H1 (cell line): ENCODE measurements around the gene TTC24. TPM values are rescaled to one million over a fixed set of nuclear protein-coding genes. Genes with fewer than 3 reads are reported as not detected.

Experiments
- CTCF ChIA-PET: fragments of 300-600 bp; sonication (Branson Sonifier 250); formaldehyde crosslinking; loops from one replicate; lab custom pipeline; 2021; ENCODE audit not compliant: partially characterized antibody; lab: Charles Lee
- POLR2A ChIA-PET: fragments of 300-600 bp; sonication (Branson Sonifier 250); formaldehyde crosslinking; loops from one replicate; lab custom pipeline; 2021; ENCODE audit warnings: inconsistent platforms; ENCODE audit not compliant: partially characterized antibody; lab: Charles Lee
- DNase-seq, 2 experiments: peaks; one replicate each; pipeline versions ENCODE4 v3.0.0 to v3.0.0-alpha.2; 2010 to 2022; ENCODE audit warnings: low spot score in 2 of 2, low read depth in 1 of 2, mixed read lengths in 1 of 2
- FAIRE-seq: peaks from 2 replicates; lab custom pipeline; 2011; peaks lifted over from hg19 to GRCh38; lab: Jason Lieb, UNC
- H2AFZ ChIP-seq: 2 replicates; pipeline ENCODE4 v1.8.1; 2012; ENCODE audit warnings: low read length, inconsistent platforms
- H2AK5ac ChIP-seq: 2 replicates; pipeline ENCODE4 v1.6.1; 2013; ENCODE audit warnings: low read depth, low read length
- H2BK120ac ChIP-seq: replicated peaks from 2 replicates; pipeline ENCODE3; 2013; ENCODE audit warnings: low read depth, low read length, inconsistent platforms
- H2BK12ac ChIP-seq: 2 replicates; pipeline ENCODE4 v1.6.1; 2013; ENCODE audit warnings: low read depth, low read length
- H2BK15ac ChIP-seq: 2 replicates; pipeline ENCODE4 v1.6.1; 2013; ENCODE audit warnings: low read length
- H2BK20ac ChIP-seq: 2 replicates; pipeline ENCODE4 v1.6.1; 2013; ENCODE audit warnings: low read length
- H2BK5ac ChIP-seq: 2 replicates; pipeline ENCODE4 v1.6.1; 2013; ENCODE audit warnings: low read depth, low read length
- H3K14ac ChIP-seq: 2 replicates; pipeline ENCODE4 v1.6.1; 2013; ENCODE audit warnings: inconsistent platforms; ENCODE audit not compliant: insufficient read length
- H3K18ac ChIP-seq: 2 replicates; pipeline ENCODE4 v1.6.1; 2013; ENCODE audit warnings: low read length; ENCODE audit errors: extremely low read depth
- H3K23ac ChIP-seq: 2 replicates; pipeline ENCODE4 v1.6.1; 2013; ENCODE audit warnings: inconsistent platforms; ENCODE audit not compliant: insufficient read length
- H3K23me2 ChIP-seq: 2 replicates; pipeline ENCODE4 v1.6.1; 2013; ENCODE audit warnings: low read depth, low read length
- H3K27ac ChIP-seq: 2 replicates; pipeline ENCODE4 v1.6.1; 2011; ENCODE audit warnings: low read depth, low read length, inconsistent platforms
- H3K27me3 ChIP-seq, 4 experiments: replicated peaks in 1 of 4; 1 replicate in 1 of 4; 2 replicates in 3 of 4; pipeline versions ENCODE4 v1.6.1 to v1.8.1; 2011 to 2013; ENCODE audit warnings: low read length in 3 of 4, mild to moderate bottlenecking in 3 of 4, inconsistent platforms in 2 of 4, mixed read lengths in 2 of 4, moderate library complexity in 1 of 4; ENCODE audit not compliant: control insufficient read depth in 3 of 4, insufficient read depth in 3 of 4; ENCODE audit errors: extremely low read depth in 1 of 4
- H3K36me3 ChIP-seq, 4 experiments: 2 replicates each; pipeline versions ENCODE4 v1.6.1 to v1.8.1; 2011 to 2013; ENCODE audit warnings: mild to moderate bottlenecking in 4 of 4, low read length in 3 of 4, moderate library complexity in 2 of 4, control low read depth in 1 of 4, inconsistent platforms in 1 of 4; ENCODE audit not compliant: insufficient read depth in 4 of 4, control insufficient read depth in 2 of 4
- H3K4ac ChIP-seq: replicated peaks from 2 replicates; pipeline ENCODE3; 2013; ENCODE audit warnings: low read length, low read depth, mixed read lengths, inconsistent platforms; ENCODE audit not compliant: insufficient read length
- H3K4me1 ChIP-seq, 4 experiments: replicated peaks in 1 of 4; 1 replicate in 1 of 4; 2 replicates in 3 of 4; pipeline versions ENCODE4 v1.6.1 to v1.8.1; 2011 to 2013; ENCODE audit warnings: low read length in 3 of 4, inconsistent platforms in 2 of 4, mixed read lengths in 1 of 4; ENCODE audit not compliant: insufficient read depth in 4 of 4, control insufficient read depth in 3 of 4
- H3K4me2 ChIP-seq, 2 experiments: 2 replicates each; pipeline versions ENCODE4 v1.6.1 to v1.8.1; 2011 to 2013; ENCODE audit warnings: low read depth in 2 of 2, low read length in 2 of 2, control low read depth in 1 of 2, inconsistent platforms in 1 of 2, mild to moderate bottlenecking in 1 of 2; ENCODE audit not compliant: insufficient read depth in 1 of 2
- H3K4me3 ChIP-seq, 4 experiments: fragments of 200-600, 300-600 bp in 1 of 4; sonication (generic), shearing (Covaris generic), sonication (Bioruptor Twin) in 1 of 4; 2 replicates each; pipeline versions ENCODE4 v1.5.1 to v1.8.1; 2011 to 2016; ENCODE audit warnings: low read length in 4 of 4, low read depth in 3 of 4, control low read depth in 2 of 4, inconsistent platforms in 2 of 4, mild to moderate bottlenecking in 2 of 4, mixed read lengths in 1 of 4, moderate library complexity in 1 of 4; ENCODE audit not compliant: insufficient read depth in 2 of 4; ENCODE audit errors: extremely low read depth in 1 of 4
- H3K56ac ChIP-seq: replicated peaks from 2 replicates; pipeline ENCODE3; 2013; ENCODE audit warnings: low read depth, mild to moderate bottlenecking, mixed read lengths, low read length, inconsistent platforms; ENCODE audit not compliant: insufficient read length
- H3K79me1 ChIP-seq: 2 replicates; pipeline ENCODE4 v1.6.1; 2013; ENCODE audit warnings: low read depth, low read length, control low read depth
- H3K79me2 ChIP-seq, 2 experiments: 2 replicates each; pipeline versions ENCODE4 v1.6.1 to v1.8.1; 2012 to 2013; ENCODE audit warnings: low read length in 2 of 2, mild to moderate bottlenecking in 2 of 2, inconsistent platforms in 1 of 2; ENCODE audit not compliant: insufficient read depth in 2 of 2, control insufficient read depth in 1 of 2
- H3K9ac ChIP-seq, 4 experiments: replicated peaks in 1 of 4; 1 replicate in 1 of 4; 2 replicates in 3 of 4; pipeline versions ENCODE4 v1.6.1 to v1.8.1; 2011 to 2013; ENCODE audit warnings: low read depth in 3 of 4, low read length in 3 of 4, control low read depth in 2 of 4, mild to moderate bottlenecking in 2 of 4, moderate library complexity in 2 of 4, inconsistent platforms in 1 of 4; ENCODE audit errors: extremely low read depth in 1 of 4
- H3K9me3 ChIP-seq, 2 experiments: 2 replicates each; pipeline versions ENCODE4 v1.6.1 to v1.8.1; 2012 to 2013; ENCODE audit warnings: mild to moderate bottlenecking in 2 of 2, moderate library complexity in 2 of 2, control low read depth in 1 of 2, inconsistent platforms in 1 of 2, low read depth in 1 of 2, low read length in 1 of 2, mixed read lengths in 1 of 2; ENCODE audit not compliant: insufficient read depth in 2 of 2
- H4K20me1 ChIP-seq, 2 experiments: replicated peaks in 1 of 2; 2 replicates each; pipeline versions ENCODE3 to v1.8.1; 2011 to 2013; ENCODE audit warnings: inconsistent platforms in 2 of 2, low read length in 2 of 2, mild to moderate bottlenecking in 1 of 2; ENCODE audit not compliant: insufficient read depth in 2 of 2, control insufficient read depth in 1 of 2
- H4K5ac ChIP-seq: 2 replicates; pipeline ENCODE4 v1.6.1; 2013; ENCODE audit warnings: low read length, low read depth, mixed read lengths, inconsistent platforms; ENCODE audit not compliant: insufficient read length
- H4K8ac ChIP-seq: 2 replicates; pipeline ENCODE4 v1.8.0; 2013; ENCODE audit warnings: mild to moderate bottlenecking, moderate library complexity, low read length, inconsistent platforms; ENCODE audit not compliant: insufficient read depth; ENCODE audit errors: extremely low read depth
- H4K91ac ChIP-seq: replicated peaks from 2 replicates; pipeline ENCODE3; 2013; ENCODE audit warnings: low read length, mixed read lengths, inconsistent platforms; ENCODE audit not compliant: insufficient read length
- BCL11A ChIP-seq, 2 experiments: IDR thresholded peaks; one replicate each; pipeline ENCODE4 v1.6.1; 2011; ENCODE audit warnings: low read depth in 2 of 2, low read length in 2 of 2, mild to moderate bottlenecking in 2 of 2
- CHD1 ChIP-seq: IDR thresholded peaks from 2 replicates; pipeline ENCODE4 v1.6.1; 2012; ENCODE audit warnings: low read depth, low read length, improper control_type of control experiment
- CTBP2 ChIP-seq: IDR thresholded peaks from 2 replicates; pipeline ENCODE4 v1.7.0; 2011; ENCODE audit warnings: borderline replicate concordance, mild to moderate bottlenecking, moderate library complexity, mixed read lengths, low read length; ENCODE audit not compliant: insufficient read depth, insufficient read length
- E2F6 ChIP-seq: IDR thresholded peaks from 2 replicates; pipeline ENCODE4 v1.6.1; 2012; ENCODE audit warnings: inconsistent platforms
- GABPA ChIP-seq: IDR thresholded peaks from 2 replicates; pipeline ENCODE4 v1.6.1; 2011; ENCODE audit warnings: mild to moderate bottlenecking, low read length, moderate library complexity, borderline replicate concordance; ENCODE audit not compliant: insufficient read depth
- JUND ChIP-seq: IDR thresholded peaks from 2 replicates; pipeline ENCODE4 v1.6.1; 2011; ENCODE audit warnings: mild to moderate bottlenecking, improper control_type of control experiment, low read length
- KDM4A ChIP-seq: IDR thresholded peaks from one replicate; pipeline ENCODE4 v1.7.1; 2012; ENCODE audit warnings: low read depth, mild to moderate bottlenecking, moderate library complexity, low read length, inconsistent platforms; ENCODE audit not compliant: severe bottlenecking
- MAFK ChIP-seq: IDR thresholded peaks from 2 replicates; pipeline ENCODE4 v1.6.1; 2012; ENCODE audit warnings: low read depth, mild to moderate bottlenecking, improper control_type of control experiment, low read length
- SP2 ChIP-seq: IDR thresholded peaks from 2 replicates; pipeline ENCODE4 v1.6.1; 2012; ENCODE audit warnings: mild to moderate bottlenecking, low read length, inconsistent platforms
- SP4 ChIP-seq: IDR thresholded peaks from 2 replicates; pipeline ENCODE4 v1.6.1; 2012; ENCODE audit warnings: low read length, inconsistent platforms
- YY1 ChIP-seq: IDR thresholded peaks from 2 replicates; pipeline ENCODE4 v1.6.1; 2011; ENCODE audit warnings: low read depth, mild to moderate bottlenecking, low read length
- WGBS, 2 experiments: shearing (Covaris generic) in 1 of 2; methylation state at CpG; one replicate each; pipeline versions ENCODE4 v1.1.6 to v1.1.7; 2013 to 2015; ENCODE audit warnings: low lambda C conversion rate in 2 of 2, mixed read lengths in 2 of 2, inconsistent platforms in 1 of 2, low coverage in 1 of 2, missing lambda C conversion rate in 1 of 2; ENCODE audit not compliant: insufficient replicate concordance in 2 of 2, insufficient coverage in 1 of 2, insufficient read length in 1 of 2; ENCODE audit errors: extremely low coverage in 1 of 2, missing lambda C conversion rate in 1 of 2; 5-methylcytosine and 5-hydroxymethylcytosine counted together
- polyA plus RNA-seq, 7 experiments: library from polyadenylated mRNA; depleted of rRNA in 3 of 7; stranded (reverse) in 5 of 7; unstranded in 2 of 7; fragments of >200 nt in 5 of 7; fragments of 200-250 nt in 2 of 7; gene quantifications; 1 replicate in 5 of 7; 2 replicates in 1 of 7; 4 replicates in 1 of 7; pipeline versions ENCODE4 v1.2.1 to v1.2.3, GENCODE V29; 2011 to 2013; ENCODE audit warnings: missing spikeins in 2 of 7, mixed read lengths in 2 of 7
- total RNA-seq: library from RNA; stranded (reverse); fragmentation: NEBNext Ultra II Directional; extraction: Animal tissue kit (Norgen Biotek cat#: 25700); gene quantifications from 2 replicates; pipeline ENCODE4 v1.2.1, GENCODE V29; 2021

The TTC24 gene
- total and polyA plus RNA-seq, 2 of the 8 experiments (the other 6 are each of a cell fraction or from before 2014, with no cell fraction given): 0.08 TPM; not detected in 1

GRCh38 chr1:156586892-156587477 lies 7.5 kb downstream of the TTC24 start:
- H3K36me3 ChIP-seq: no peaks in the 10 kb centered on the region
- H4K8ac ChIP-seq: no peak overlapping the region
- H3K18ac ChIP-seq: no peak overlapping the region
- H2BK15ac ChIP-seq: no peak overlapping the region
- ChIA-PET CTCF (interaction anchor here (0.7 to 4.7 kb wide), 13 partner anchors 11 to 228 kb away, joined by 3 to 35 read pairs (median 5); partner anchors contain the start of genes GPATCH4 and HAPLN2), POLR2A (interaction anchor here (0.7 to 1.6 kb wide), 6 partner anchors 9 to 56 kb away, joined by 3 to 9 read pairs (median 4); no protein-coding TSS in a partner anchor)
- H3K27ac ChIP-seq: no peak overlapping the region
- H3K23ac ChIP-seq: no peak overlapping the region
- H3K4ac ChIP-seq: no peak overlapping the region
- WGBS, 2 experiments: 95% methylated on average over 3 of the region's 3 CpGs; no CpG with 5 or more reads in 1 of the 2 experiments
- no peak overlapping the region for H2BK120ac ChIP-seq
- no peaks in the 10 kb centered on the region for H3K79me2 ChIP-seq
- no peak overlapping the region for H3K14ac ChIP-seq
- H2AK5ac ChIP-seq: no peak overlapping the region
- H4K5ac ChIP-seq: no peak overlapping the region
- H3K56ac ChIP-seq: no peak overlapping the region
- no peak overlapping the region for H4K91ac ChIP-seq
- H3K4me1 ChIP-seq: peaks cover 0 to 18% (median 5%) of the 10 kb centered on the region in 4 experiments; a peak in 6 of 7 replicates
- no peak overlapping the region for H3K4me2 ChIP-seq
- H2BK12ac ChIP-seq: 0 out of 2 replicates have a peak overlapping the region, but pooled peaks have one; percentile 3
- FAIRE-seq (no peak), DNase-seq (no peak)
- H3K27me3 ChIP-seq: no peaks in the 10 kb centered on the region
- no peak overlapping the region for H3K4me3 ChIP-seq
- H2BK20ac ChIP-seq: no peak overlapping the region
- no peak overlapping the region for H2AFZ ChIP-seq
- no peak overlapping the region for H3K9ac ChIP-seq
- H2BK5ac ChIP-seq: no peak overlapping the region
- H3K23me2 ChIP-seq: peaks cover 6% of the 10 kb centered on the region
- H4K20me1 ChIP-seq: no peaks in the 10 kb centered on the region
- no peaks in the 10 kb centered on the region for H3K79me1 ChIP-seq
- no peaks in the 10 kb centered on the region for H3K9me3 ChIP-seq
- TF ChIP-seq MAFK (no peak), SP2 (no peak), BCL11A (IDR thresholded peaks at IDR 0.05; ENCODE audit: low read depth in 2 of 2, low read length in 2 of 2) (no peak), KDM4A (no peak), CHD1 (no peak), E2F6 (no peak), YY1 (no peak), GABPA (no peak), JUND (no peak), SP4 (no peak), CTBP2 (no peak)
